Vagina (tissue), 2 donors: ENCODE results near the gene PTPRK.

Experiments used
- POLR2A ChIP-seq, 2 donors: fragments of 450-650 bp; IDR thresholded peaks; one replicate each; pipeline ENCODE4 v1.6.1; 2017; ENCODE audit warnings: antibody characterized with exemption in 2 of 2, mild to moderate bottlenecking in 2 of 2, moderate library complexity in 2 of 2
- POLR2AphosphoS5 ChIP-seq, 2 donors: sonication (generic); formaldehyde crosslinking; IDR thresholded peaks; one replicate each; pipeline ENCODE4 v1.9.0; 2017; ENCODE audit warnings: antibody characterized with exemption in 2 of 2, mild to moderate bottlenecking in 2 of 2, low read depth in 1 of 2; ENCODE audit not compliant: insufficient read depth in 1 of 2
- TF ChIP-seq, protein P1 (sequence below), 3 experiments: fragments of 450-650 bp in 2 of 3; fragments of 200-600 bp in 1 of 3; sonication (generic) in 1 of 3; IDR thresholded peaks; one replicate each; pipeline ENCODE4 v1.5.1; 2017 to 2019; ENCODE audit warnings: antibody characterized with exemption in 3 of 3, mild to moderate bottlenecking in 2 of 3, moderate library complexity in 2 of 3

DNA sequence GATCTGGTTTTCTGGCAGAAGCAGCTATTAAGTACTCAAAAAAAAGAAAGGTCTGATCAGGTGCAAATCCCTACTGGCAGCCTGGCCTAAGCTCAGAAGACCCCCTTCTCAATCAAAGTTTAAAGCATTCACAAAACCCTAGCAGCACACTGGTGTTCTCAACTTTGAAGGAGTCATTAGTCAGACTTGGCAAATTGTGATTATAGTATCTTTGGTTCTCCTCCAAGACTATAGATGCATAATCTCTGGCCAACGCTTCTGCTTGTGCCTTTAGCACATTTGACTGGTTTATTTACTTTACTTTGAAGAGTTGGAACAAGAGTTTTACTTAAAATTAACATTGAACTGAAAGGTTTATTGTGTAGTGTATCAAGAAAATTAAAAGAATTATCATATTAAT is 248.9 kb downstream of the PTPRK start:
- TF ChIP-seq, protein P1, sequence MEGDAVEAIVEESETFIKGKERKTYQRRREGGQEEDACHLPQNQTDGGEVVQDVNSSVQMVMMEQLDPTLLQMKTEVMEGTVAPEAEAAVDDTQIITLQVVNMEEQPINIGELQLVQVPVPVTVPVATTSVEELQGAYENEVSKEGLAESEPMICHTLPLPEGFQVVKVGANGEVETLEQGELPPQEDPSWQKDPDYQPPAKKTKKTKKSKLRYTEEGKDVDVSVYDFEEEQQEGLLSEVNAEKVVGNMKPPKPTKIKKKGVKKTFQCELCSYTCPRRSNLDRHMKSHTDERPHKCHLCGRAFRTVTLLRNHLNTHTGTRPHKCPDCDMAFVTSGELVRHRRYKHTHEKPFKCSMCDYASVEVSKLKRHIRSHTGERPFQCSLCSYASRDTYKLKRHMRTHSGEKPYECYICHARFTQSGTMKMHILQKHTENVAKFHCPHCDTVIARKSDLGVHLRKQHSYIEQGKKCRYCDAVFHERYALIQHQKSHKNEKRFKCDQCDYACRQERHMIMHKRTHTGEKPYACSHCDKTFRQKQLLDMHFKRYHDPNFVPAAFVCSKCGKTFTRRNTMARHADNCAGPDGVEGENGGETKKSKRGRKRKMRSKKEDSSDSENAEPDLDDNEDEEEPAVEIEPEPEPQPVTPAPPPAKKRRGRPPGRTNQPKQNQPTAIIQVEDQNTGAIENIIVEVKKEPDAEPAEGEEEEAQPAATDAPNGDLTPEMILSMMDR (IDR thresholded peaks at IDR 0.05): no peak
- TF ChIP-seq POLR2AphosphoS5 (IDR thresholded peaks at IDR 0.05; ENCODE audit: insufficient read depth in 1 of 2, low read depth in 1 of 2) (no peak), POLR2A (IDR thresholded peaks at IDR 0.05) (no peak)
